GM18867 (cell line): ENCODE data around the gene XKR7.

ENCODE experiments used
- ATAC-seq: cut with Tn5 transposase; IDR thresholded peaks from one replicate; pipeline ENCODE4 v1.9.1; 2021; ENCODE audit warnings: mild to moderate bottlenecking, moderate library complexity; ENCODE audit not compliant: unreplicated experiment

The XKR7 gene

DNA sequence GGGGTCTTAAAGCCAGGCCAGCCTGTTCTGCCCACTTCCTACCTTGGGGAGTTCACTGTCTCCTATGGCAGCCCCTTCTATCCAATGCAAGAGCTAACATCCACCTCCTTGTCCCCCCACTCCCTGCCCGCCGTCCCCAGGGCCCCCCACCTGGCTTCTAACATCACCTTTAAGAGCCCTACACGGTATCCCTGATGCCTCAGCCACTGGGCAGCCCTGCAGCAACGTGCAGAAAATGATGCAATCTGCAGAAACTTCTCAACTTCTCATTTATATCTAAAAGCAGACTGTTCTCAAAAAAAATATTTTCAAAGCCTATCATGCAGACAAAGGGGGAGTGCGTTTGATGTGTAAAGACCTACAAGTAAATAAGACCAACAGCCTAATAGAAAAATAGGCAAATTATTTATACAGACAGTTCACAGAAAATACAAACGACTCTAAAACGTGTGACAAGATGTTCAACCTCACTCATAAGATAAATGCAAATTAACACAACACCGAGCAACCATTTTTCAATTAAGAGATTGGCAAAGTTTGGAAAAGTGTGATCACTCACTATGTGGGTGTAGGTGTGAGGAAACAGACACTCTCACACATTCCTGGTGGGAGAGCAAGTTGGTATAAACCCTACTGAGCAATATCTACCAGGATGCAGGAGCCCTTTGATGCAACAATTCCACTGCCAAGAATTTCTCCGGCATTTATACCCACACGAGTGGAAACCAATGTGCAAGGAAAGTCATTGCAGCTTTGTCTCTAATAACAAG, 69.0 kb downstream of the XKR7 start:
- ATAC-seq = no peak

DNA sequence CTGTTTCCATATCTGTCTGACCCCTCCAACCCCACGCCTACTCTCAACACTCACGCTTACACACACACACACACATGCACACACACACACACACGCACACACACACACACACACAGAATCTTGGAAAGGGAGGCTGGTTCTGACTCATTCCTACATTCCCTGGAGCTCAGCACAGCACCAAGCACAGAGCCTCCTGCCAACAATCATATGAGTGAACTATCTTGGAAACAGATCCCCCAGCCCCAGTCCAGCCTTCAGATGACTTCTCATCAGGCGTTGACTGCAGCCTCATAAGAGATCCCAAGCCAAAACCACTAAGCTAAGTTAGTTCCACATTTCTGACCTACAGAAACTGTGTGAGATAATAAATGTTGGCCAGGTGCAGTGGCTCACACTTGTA, 70.0 kb downstream of the XKR7 start:
- ATAC-seq = no peak

DNA sequence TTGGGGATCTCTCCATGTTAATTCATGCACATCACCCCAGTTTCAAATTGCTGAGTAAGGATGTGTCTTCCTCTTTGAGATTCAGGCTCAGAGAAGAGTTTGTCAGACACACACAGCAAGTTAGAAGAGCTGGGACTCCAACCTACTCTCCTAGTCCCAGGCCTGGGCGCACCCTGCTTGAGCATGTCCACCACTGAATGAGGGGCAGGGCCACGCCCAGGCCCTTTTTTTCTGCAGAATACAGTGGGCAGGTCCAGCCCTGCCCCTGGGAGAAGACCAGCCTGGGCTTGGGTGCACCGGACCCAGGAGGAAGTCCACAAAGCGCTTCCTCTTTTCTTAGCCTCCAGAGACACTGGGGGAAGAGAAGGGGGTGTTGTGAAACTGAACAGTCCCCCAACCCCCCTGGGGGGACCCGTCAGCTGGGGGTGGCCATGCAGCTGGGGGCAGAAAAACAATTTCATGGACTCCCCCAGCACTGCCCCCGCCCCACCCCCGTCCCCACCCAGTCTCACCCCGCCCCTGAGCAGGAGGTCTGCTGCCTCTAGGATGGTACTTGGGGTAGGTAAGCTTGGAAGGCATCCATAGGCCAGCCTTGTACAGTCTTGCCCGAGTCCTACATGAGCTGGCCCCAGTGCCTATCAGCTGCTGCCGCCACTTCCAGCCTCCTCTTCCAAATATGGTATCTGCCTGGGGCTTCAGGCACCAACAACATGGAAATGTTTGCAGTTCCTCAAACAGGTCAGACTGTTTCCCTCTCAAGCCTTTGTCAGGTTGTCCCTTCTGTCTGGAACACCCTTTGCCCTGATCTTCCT, 72.4 kb downstream of the XKR7 start:
- ATAC-seq = no peak

DNA sequence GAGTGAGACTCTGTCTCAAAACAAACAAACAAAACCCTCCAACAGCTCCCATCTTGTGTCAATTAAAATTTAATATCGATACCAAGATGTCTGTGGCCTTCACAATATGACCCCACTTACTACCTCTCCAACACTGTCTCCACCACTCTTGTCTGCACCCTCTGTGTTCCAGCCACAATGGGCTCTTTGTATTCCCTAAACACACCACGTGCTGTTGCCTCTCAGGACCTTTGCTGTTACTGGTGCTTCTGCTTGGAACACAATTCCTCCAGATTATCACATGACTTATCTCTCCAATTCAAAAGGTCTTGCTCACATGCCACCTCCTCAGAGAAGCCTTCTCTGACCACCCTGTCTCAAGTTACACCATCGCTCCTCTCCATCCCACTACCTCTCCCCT, 78.0 kb downstream of the XKR7 start:
- ATAC-seq = no peak

DNA sequence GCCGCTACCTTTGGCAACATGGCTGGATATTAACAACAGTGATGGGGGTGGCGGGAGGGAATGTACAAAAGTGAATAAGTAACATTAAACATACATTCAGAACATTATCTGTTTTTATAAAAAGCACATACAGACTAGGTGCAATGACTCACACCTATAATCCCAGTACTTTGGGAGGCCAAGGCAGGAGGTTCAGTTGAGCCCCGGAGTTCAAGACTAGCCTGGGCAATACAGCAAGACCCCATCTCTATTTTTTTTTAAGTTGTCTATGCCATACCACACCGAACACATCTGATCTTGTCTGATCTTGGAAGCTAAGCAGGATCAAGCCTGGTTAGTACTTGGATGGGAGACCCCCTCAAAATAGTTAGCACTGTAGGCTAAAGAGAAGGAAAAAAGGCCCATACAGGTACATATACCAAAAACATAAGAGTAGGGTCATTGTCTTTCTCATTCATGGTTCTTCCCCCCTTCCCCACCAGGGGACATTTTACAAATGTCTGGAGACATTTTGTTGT, 82.4 kb downstream of the XKR7 start:
- ATAC-seq = no peak

DNA sequence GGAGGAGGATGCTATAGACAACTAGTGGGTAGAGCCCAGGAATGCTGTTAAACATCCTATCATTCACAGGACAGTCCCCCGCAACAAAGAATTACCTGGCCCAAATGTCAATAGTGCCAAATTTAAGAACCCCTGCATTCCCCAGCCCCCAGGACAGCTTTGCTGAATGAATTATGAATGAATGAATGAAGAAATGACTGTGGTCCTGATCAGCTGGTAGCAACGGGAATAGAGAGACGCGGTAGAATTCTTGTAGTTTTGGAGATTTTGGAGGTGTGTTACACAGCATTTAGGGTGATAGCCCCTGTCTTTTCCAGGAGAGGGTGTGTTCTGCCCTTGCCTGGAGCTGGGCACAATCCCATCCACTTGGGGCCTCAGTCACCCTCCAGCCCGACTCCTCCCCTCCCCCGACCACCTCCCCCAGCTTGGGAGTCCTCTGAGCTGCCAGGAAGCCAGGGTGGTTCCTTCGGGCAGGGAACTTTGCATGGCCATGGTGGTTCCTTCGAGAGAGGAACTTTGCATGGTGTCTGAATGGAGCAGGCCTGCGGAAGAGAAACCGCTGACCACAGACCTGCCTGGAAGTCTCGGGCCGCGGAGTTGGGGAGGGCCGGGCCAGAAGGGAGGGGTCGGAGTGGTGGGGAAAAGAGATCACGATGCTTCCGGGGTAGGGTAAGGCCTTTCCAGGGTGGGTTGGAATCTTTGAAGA, 83.1 kb downstream of the XKR7 start:
- no peak for ATAC-seq

DNA sequence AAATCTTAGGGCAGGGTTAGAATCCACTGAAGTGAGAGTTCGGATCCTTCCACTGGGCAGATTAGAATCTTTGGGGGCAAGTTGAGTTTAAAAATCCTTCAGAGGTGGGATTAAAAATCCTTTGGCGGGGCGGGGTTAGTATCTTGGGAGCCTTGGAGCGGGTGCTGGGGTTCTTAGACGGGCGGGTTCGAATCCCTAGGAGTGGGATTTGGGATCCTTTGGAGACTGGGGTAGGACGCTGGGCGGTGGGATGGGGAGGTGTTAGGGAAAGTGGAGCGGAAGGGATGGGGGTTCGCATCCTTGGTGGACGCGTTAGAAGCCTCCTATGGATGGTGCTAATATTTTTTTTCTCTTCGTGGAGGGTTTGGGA, 83.8 kb downstream of the XKR7 start:
- no peak for ATAC-seq

DNA sequence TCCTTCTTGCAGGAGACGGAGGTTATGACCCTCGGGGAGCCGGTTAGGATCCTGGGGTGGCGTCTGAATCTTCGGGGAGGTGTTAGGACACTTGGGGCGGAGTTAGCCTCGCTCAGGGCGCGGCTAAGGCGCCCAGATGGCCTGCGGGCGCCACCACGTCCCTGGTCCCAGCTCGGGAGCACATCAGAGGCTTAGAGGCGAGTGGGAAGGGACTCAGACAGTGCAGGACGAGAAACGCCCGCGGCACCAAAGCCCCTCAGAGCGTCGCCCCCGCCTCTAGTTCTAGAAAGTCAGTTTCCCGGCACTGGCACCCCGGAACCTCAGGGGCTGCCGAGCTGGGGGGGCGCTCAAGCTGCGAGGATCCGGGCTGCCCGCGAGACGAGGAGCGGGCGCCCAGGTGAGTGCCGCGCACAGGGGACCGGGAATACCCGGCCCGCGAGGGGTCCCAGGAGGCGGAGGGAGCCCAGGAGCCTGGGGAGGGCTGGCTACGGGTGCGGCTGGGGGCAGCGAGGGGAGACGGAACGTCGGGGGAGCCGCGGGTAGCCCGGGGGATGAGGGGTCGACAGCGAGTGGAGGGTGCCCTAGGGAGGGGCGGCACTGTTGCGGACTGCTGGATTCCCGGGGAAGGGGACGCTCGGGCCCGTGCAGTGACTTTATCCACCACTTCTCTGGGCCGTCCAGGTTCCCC, 84.3 kb downstream of the XKR7 start, which contains the start of gene HCK:
HCK (plus strand) TSS at position 153 of the 688 bp plus-strand sequence.
- no peak for ATAC-seq

DNA sequence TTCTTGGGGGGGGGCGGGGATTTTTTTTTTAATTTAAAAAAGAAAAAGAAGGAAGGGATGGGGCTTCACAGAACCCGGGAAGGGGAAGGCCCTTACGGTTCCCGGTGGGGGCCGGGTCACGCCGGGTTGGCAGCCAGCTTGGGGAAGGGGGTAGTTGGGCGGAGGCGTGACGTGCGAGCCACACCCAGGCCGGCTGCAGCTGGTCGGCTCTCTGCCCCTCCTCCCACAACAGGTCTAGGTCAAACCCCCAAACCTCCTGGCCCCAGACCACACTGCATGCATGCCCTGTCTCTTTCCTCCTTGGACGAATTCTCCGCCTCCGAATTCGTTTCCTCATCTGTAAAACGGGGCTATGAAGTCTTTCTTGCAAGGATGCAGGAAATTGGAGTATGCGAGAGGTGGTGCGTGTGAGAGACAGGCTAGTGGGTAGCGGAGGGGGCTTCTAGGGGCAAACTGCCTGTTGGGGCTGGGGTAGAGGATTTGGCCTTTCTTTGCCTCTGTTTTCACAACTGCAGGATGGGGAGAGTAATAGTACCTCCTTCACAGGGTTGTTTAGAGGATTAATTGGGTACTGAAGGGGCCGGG, 84.9 kb downstream of the XKR7 start:
- no peak for ATAC-seq
